Measurements from ENCODE around the gene PHLPP2. TPM values are rescaled to one million over a fixed set of nuclear protein-coding genes. Genes with fewer than 3 reads are reported as not detected.

PHLPP2 gene
- total RNA-seq, result 11.9 and 12.7 TPM in 2 replicates
- long read RNA-seq, partial matches to known transcripts, result 1 of 7 reads
- long read RNA-seq, other reads (novel, unspliced or antisense), result 6 of 7 reads

- no peak for DNase-seq (ENCODE audit: low spot score, unreplicated experiment)
- no peaks in the 10 kb centered on the region for H3K36me3 Mint-ChIP-seq (ENCODE audit: insufficient read depth)
- H3K4me1 Mint-ChIP-seq (ENCODE audit: low read depth), result peaks cover 11% of the 10 kb centered on the region
- no peak for TF ChIP-seq CTCF (IDR thresholded peaks at IDR 0.05; ENCODE audit: unreplicated experiment)
- H3K27ac Mint-ChIP-seq, result peak within 1 kb of the TSS; percentile 93
- no peaks in the 10 kb centered on the region for H3K9me3 Mint-ChIP-seq (ENCODE audit: low read depth)
- H3K4me3 Mint-ChIP-seq (ENCODE audit: low read depth), result peak within 1 kb of the TSS; percentile 80
- peaks cover 10% of the 10 kb centered on the region for H3K27me3 Mint-ChIP-seq
Measured at GRCh38 chr16:71724320-71724751, at the start of gene PHLPP2. TSS of gene PHLPP2 (minus strand) at chr16:71724701. CDS start at chr16:71714795, 9,906 bp downstream.

GRCh38 chr16:71771571-71771970 is 47.1 kb upstream of the PHLPP2 start:
- H3K36me3 Mint-ChIP-seq (ENCODE audit: insufficient read depth), result peaks cover 24% of the 10 kb centered on the region
- H3K4me1 Mint-ChIP-seq (ENCODE audit: low read depth), result no peaks in the 10 kb centered on the region
- no peaks in the 10 kb centered on the region for H3K27me3 Mint-ChIP-seq
- TF ChIP-seq CTCF (IDR thresholded peaks at IDR 0.05; ENCODE audit: unreplicated experiment), result no peak
- no peak for DNase-seq (ENCODE audit: low spot score, unreplicated experiment)
- H3K27ac Mint-ChIP-seq, result no peak overlapping the region
- no peak overlapping the region for H3K4me3 Mint-ChIP-seq (ENCODE audit: low read depth)
- H3K9me3 Mint-ChIP-seq (ENCODE audit: low read depth), result no peaks in the 10 kb centered on the region

- Mint-ChIP-seq H3K27me3 (no peaks in the 10 kb centered on the region), H3K36me3 (ENCODE audit: insufficient read depth) (peaks cover 19% of the 10 kb centered on the region), H3K4me1 (ENCODE audit: low read depth) (no peaks in the 10 kb centered on the region), H3K27ac (no peak overlapping the region), H3K9me3 (ENCODE audit: low read depth) (no peaks in the 10 kb centered on the region), H3K4me3 (ENCODE audit: low read depth) (no peak overlapping the region)
- TF ChIP-seq CTCF (IDR thresholded peaks at IDR 0.05; ENCODE audit: unreplicated experiment), result no peak
- no peak for DNase-seq (ENCODE audit: low spot score, unreplicated experiment)
Measured at GRCh38 chr16:71769222-71769621, 44.7 kb upstream of the PHLPP2 start.

GRCh38 chr16:71767060-71767900 is 42.8 kb upstream of the PHLPP2 start:
- DNase-seq (ENCODE audit: low spot score, unreplicated experiment), result no peak
- H3K27me3 Mint-ChIP-seq, result no peaks in the 10 kb centered on the region
- H3K9me3 Mint-ChIP-seq (ENCODE audit: low read depth), result no peaks in the 10 kb centered on the region
- H3K36me3 Mint-ChIP-seq (ENCODE audit: insufficient read depth), result peaks cover 21% of the 10 kb centered on the region
- H3K4me3 Mint-ChIP-seq (ENCODE audit: low read depth), result no peak overlapping the region
- no peak overlapping the region for H3K27ac Mint-ChIP-seq
- H3K4me1 Mint-ChIP-seq (ENCODE audit: low read depth), result no peaks in the 10 kb centered on the region
- TF ChIP-seq CTCF (IDR thresholded peaks at IDR 0.05; ENCODE audit: unreplicated experiment), result no peak

GRCh38 chr16:71762186-71762585 is 37.7 kb upstream of the PHLPP2 start:
- Mint-ChIP-seq H3K4me3 (ENCODE audit: low read depth) (no peak overlapping the region), H3K27ac (no peak overlapping the region), H3K9me3 (ENCODE audit: low read depth) (no peaks in the 10 kb centered on the region), H3K4me1 (ENCODE audit: low read depth) (no peaks in the 10 kb centered on the region), H3K27me3 (no peaks in the 10 kb centered on the region), H3K36me3 (ENCODE audit: insufficient read depth) (peaks cover 12% of the 10 kb centered on the region)
- DNase-seq (ENCODE audit: low spot score, unreplicated experiment), result no peak
- no peak for TF ChIP-seq CTCF (IDR thresholded peaks at IDR 0.05; ENCODE audit: unreplicated experiment)

All from progenitor cell of endocrine pancreas (in vitro differentiated cells).